ENCODE results near the gene ARHGEF17. TPM values are rescaled to one million over a fixed set of nuclear protein-coding genes. Genes with fewer than 3 reads are reported as not detected.

Gene ARHGEF17
- total and polyA plus RNA-seq, 2 of the 8 experiments (the other 6 are each of a cell fraction or from before 2014, with no cell fraction given) = 11.3 to 14.6 TPM

DNA sequence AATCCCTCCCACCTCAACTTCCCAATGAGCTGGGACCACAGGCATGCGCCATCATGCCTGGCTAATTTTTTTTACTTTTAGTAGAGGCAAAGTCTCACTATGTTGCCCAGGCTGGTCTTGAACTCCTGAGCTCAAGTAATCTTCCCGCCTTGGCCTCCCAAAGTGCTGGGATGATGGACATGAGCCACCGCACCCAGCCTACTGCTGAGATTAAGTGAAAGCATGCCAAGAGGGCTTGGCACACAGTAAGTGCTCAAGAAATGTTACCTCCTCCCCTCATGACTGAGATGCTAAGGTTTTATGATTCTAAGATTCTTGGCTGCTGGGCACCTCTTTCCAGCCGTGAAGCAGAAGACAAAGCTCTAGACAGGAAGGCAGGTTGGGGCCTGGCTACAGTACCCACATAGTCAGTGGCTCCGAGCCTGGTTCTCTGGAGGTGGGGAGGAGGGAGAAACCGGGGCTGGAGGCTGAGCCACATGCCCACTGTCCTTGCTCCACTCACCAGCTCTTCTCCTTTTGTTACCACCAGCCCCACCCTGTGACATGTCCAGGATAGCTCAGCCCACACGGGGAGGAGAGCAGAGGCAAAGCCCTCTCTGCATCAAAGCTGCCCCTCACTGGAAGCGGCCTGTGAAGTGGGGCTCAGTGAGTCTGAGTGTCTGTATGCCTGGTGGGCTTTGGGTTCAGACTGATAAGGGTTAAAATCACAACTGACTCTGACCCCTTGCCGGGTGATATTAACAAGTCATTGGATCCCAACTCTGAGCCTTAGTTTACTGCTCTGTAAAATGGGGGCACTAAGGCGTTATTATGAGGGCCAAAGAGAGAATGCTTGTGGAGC is 12.9 kb downstream of the ARHGEF17 start:
- Histone ChIP-seq H4K8ac (ENCODE audit: extremely low read depth, insufficient read depth, low read length) (no peak overlapping the region), H2BK120ac (replicated peaks; ENCODE audit: low read depth, low read length) (no peak overlapping the region), H2BK15ac (ENCODE audit: low read length) (no peak overlapping the region), H2BK12ac (ENCODE audit: low read depth, low read length) (peak overlapping the region; percentile 75; the same call in 1 of the 2 replicates), H2AFZ (ENCODE audit: low read length) (no peak overlapping the region), H3K27me3 (replicated peaks in 1 of 4; ENCODE audit: control insufficient read depth in 3 of 4, extremely low read depth in 1 of 4, insufficient read depth in 3 of 4, low read length in 3 of 4) (peaks cover 0 to 4% (median 4%) of the 10 kb centered on the region in 4 experiments; a peak in 3 of 7 replicates), H3K9ac (replicated peaks in 1 of 4; ENCODE audit: extremely low read depth in 1 of 4, low read depth in 3 of 4, low read length in 3 of 4) (no peak overlapping the region), H3K36me3 (ENCODE audit: control insufficient read depth in 2 of 4, insufficient read depth in 4 of 4, low read length in 3 of 4) (no peaks in the 10 kb centered on the region), H2BK20ac (ENCODE audit: low read length) (no peak overlapping the region), H3K4ac (replicated peaks; ENCODE audit: insufficient read length, low read depth, low read length) (no peak overlapping the region), H3K23ac (ENCODE audit: insufficient read length) (no peak overlapping the region), H4K5ac (ENCODE audit: insufficient read length, low read depth, low read length) (no peak overlapping the region), H3K4me1 (replicated peaks in 1 of 4; ENCODE audit: control insufficient read depth in 3 of 4, insufficient read depth in 4 of 4, low read length in 3 of 4) (peaks cover 15 to 28% (median 20%) of the 10 kb centered on the region in 4 experiments), H3K9me3 (ENCODE audit: insufficient read depth in 2 of 2, low read depth in 1 of 2, low read length in 1 of 2) (no peaks in the 10 kb centered on the region), H3K27ac (ENCODE audit: low read depth, low read length) (no peak overlapping the region), H3K79me1 (ENCODE audit: low read depth, low read length) (0 out of 2 replicates have a peak, but pooled peaks cover 3% of the 10 kb centered on the region), H3K18ac (ENCODE audit: extremely low read depth, low read length) (no peak overlapping the region), H4K91ac (replicated peaks; ENCODE audit: insufficient read length, low read length) (no peak overlapping the region), H2BK5ac (ENCODE audit: low read depth, low read length) (no peak overlapping the region), H2AK5ac (ENCODE audit: low read depth, low read length) (peak overlapping the region; percentile 53; the same call in 1 of the 2 replicates), H3K56ac (replicated peaks; ENCODE audit: insufficient read length, low read depth, low read length) (no peak overlapping the region), H3K14ac (ENCODE audit: insufficient read length) (no peak overlapping the region), H3K4me2 (ENCODE audit: insufficient read depth in 1 of 2, low read depth in 2 of 2, low read length in 2 of 2) (no peak overlapping the region; a peak in 1 of 4 replicates), H3K23me2 (ENCODE audit: low read depth, low read length) (no peaks in the 10 kb centered on the region), H3K4me3 (ENCODE audit: extremely low read depth in 1 of 4, insufficient read depth in 2 of 4, low read depth in 3 of 4, low read length in 4 of 4) (no peak overlapping the region), H3K79me2 (ENCODE audit: control insufficient read depth in 1 of 2, insufficient read depth in 2 of 2, low read length in 2 of 2) (no peaks in the 10 kb centered on the region), H4K20me1 (replicated peaks in 1 of 2; ENCODE audit: control insufficient read depth in 1 of 2, insufficient read depth in 2 of 2, low read length in 2 of 2) (peaks cover 8 to 11% of the 10 kb centered on the region in 2 experiments)
- 72% methylated on average over 10 of the region's 10 CpGs; no CpG with 5 or more reads in 1 of the 2 experiments for WGBS, 2 experiments (ENCODE audit: extremely low coverage in 1 of 2, insufficient coverage in 1 of 2, insufficient read length in 1 of 2, insufficient replicate concordance in 2 of 2, low coverage in 1 of 2, low lambda C conversion rate in 2 of 2, missing lambda C conversion rate in 1 of 2)
- CTCF ChIA-PET (ENCODE audit: partially characterized antibody) = interaction anchor here (0.7 to 25.1 kb wide), 11 partner anchors 9 to 379 kb away, joined by 3 to 383 read pairs (median 4); partner anchors contain the start of gene ARHGEF17
- POLR2A ChIA-PET (ENCODE audit: partially characterized antibody) = interaction anchor here (0.7 to 1.1 kb wide), 3 partner anchors 10 to 722 kb away, joined by 3 read pairs; partner anchors contain the start of gene ARHGEF17
- FAIRE-seq (no peak), DNase-seq (ENCODE audit: low read depth in 1 of 2, low spot score in 2 of 2) (no peak)
- TF ChIP-seq TAF1 (IDR thresholded peaks at IDR 0.05; ENCODE audit: low read depth, low read length) = no peak
- TF ChIP-seq KDM1A (IDR thresholded peaks at IDR 0.05; ENCODE audit: borderline replicate concordance, low read length) = peak; percentile 86; the same call in 1 of the 2 replicates

Measured in H1 (cell line).